ENCODE measurements around the gene SLC13A4. TPM values are rescaled to one million over a fixed set of nuclear protein-coding genes. Genes with fewer than 3 reads are reported as not detected.

SLC13A4 gene
- total and polyA plus RNA-seq, 4 donors: 0.01 to 0.17 (median 0.10) TPM

DNA sequence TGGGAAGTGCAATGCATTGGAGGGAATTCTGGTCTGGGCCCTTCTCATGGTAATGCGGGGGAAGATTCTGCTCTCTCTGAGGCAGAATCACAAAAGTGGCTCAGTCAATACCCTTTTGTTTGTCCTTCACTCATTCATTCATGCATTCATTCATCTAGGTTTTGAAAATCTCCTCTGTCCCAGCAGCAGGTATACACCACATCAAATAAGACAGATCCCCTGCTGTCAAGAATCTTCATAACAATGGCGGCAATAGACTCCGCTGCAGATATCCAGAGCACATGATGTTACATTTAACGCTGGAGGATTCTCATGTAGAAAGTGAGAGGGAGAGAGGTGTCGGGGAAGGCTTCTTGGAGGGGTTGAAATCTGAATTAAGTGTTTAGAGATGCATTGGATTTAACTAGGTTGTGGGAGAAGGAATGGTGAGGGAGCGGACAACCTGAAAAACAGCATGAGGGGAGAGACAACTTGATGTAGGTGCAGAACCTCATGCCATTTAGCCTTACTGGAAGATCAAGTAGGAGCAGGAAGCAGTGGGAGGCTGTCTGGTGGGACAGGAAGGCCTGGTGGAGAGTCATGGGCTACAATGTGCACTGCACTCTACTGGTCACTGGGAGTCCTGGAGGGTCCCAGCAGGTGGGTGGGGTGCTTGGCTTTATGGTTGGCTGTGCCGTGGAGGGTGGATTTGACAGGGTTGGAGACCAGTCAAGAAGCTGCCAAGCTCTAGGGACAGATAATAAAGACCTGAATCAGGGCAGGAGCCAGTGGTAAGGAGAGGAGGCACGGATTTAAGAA lies 25.8 kb upstream of the SLC13A4 start (continued):
- TF ChIP-seq YY1 (IDR thresholded peaks at IDR 0.05) (no peak), FOXA1 (IDR thresholded peaks at IDR 0.05) (no peak)

DNA sequence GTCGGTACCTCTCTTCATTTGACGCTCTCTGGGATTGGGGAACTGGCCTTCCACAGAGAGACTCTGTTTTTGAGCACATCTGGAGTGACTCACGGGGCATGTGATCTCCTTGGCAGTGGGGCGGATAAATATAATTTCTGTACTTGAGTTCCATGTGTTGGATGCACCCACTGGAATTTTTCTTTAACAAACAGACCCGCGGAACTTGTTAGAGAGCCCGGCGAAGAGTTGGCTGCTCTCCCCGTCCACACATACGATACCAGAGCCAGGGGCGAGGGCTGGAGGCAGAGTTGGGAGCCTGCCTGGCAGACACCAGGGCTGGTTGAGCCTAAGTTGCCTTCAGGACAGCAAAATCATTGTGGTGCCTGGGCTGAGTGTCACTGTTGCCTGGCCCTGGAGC lies 20.8 kb upstream of the SLC13A4 start, which contains the start of gene FAM180A:
FAM180A (minus strand) TSS at position 44 of the 400 bp plus-strand sequence. CDS start 233 bp downstream, outside the sequence.
- no peak for DNase-seq (ENCODE audit: low spot score)
- H3K4me3 ChIP-seq (ENCODE audit: low read depth in 1 of 3, low read length in 3 of 3): peak within 1 kb of the TSS in 1 of 3 donors; percentile 36
- H3K9ac ChIP-seq (ENCODE audit: low read depth in 1 of 2, low read length in 2 of 2): no peak within 1 kb of the TSS
- 82% methylated on average over 11 of the region's 11 CpGs for WGBS
- no peak for TF ChIP-seq TAF1 (conservative IDR thresholded peaks at IDR 0.05)
- TF ChIP-seq, protein P1, sequence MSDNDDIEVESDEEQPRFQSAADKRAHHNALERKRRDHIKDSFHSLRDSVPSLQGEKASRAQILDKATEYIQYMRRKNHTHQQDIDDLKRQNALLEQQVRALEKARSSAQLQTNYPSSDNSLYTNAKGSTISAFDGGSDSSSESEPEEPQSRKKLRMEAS (IDR thresholded peaks at IDR 0.05): no peak
- no peak for TF ChIP-seq FOXA1 (IDR thresholded peaks at IDR 0.05)
- no peak for TF ChIP-seq HNF4A (conservative IDR thresholded peaks at IDR 0.05)
- TF ChIP-seq EGR1 (IDR thresholded peaks at IDR 0.05; ENCODE audit: low read depth in 2 of 2): no peak
- TF ChIP-seq FOXA2 (IDR thresholded peaks at IDR 0.05): no peak
- TF ChIP-seq, protein P2, sequence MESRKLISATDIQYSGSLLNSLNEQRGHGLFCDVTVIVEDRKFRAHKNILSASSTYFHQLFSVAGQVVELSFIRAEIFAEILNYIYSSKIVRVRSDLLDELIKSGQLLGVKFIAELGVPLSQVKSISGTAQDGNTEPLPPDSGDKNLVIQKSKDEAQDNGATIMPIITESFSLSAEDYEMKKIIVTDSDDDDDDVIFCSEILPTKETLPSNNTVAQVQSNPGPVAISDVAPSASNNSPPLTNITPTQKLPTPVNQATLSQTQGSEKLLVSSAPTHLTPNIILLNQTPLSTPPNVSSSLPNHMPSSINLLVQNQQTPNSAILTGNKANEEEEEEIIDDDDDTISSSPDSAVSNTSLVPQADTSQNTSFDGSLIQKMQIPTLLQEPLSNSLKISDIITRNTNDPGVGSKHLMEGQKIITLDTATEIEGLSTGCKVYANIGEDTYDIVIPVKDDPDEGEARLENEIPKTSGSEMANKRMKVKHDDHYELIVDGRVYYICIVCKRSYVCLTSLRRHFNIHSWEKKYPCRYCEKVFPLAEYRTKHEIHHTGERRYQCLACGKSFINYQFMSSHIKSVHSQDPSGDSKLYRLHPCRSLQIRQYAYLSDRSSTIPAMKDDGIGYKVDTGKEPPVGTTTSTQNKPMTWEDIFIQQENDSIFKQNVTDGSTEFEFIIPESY (IDR thresholded peaks at IDR 0.05): no peak
- no peak for TF ChIP-seq RAD21 (IDR thresholded peaks at IDR 0.05)
- no peak for TF ChIP-seq SP1 (IDR thresholded peaks at IDR 0.05)
- TF ChIP-seq HNF4G (IDR thresholded peaks at IDR 0.05): no peak
- TF ChIP-seq, protein P3, sequence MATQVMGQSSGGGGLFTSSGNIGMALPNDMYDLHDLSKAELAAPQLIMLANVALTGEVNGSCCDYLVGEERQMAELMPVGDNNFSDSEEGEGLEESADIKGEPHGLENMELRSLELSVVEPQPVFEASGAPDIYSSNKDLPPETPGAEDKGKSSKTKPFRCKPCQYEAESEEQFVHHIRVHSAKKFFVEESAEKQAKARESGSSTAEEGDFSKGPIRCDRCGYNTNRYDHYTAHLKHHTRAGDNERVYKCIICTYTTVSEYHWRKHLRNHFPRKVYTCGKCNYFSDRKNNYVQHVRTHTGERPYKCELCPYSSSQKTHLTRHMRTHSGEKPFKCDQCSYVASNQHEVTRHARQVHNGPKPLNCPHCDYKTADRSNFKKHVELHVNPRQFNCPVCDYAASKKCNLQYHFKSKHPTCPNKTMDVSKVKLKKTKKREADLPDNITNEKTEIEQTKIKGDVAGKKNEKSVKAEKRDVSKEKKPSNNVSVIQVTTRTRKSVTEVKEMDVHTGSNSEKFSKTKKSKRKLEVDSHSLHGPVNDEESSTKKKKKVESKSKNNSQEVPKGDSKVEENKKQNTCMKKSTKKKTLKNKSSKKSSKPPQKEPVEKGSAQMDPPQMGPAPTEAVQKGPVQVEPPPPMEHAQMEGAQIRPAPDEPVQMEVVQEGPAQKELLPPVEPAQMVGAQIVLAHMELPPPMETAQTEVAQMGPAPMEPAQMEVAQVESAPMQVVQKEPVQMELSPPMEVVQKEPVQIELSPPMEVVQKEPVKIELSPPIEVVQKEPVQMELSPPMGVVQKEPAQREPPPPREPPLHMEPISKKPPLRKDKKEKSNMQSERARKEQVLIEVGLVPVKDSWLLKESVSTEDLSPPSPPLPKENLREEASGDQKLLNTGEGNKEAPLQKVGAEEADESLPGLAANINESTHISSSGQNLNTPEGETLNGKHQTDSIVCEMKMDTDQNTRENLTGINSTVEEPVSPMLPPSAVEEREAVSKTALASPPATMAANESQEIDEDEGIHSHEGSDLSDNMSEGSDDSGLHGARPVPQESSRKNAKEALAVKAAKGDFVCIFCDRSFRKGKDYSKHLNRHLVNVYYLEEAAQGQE (IDR thresholded peaks at IDR 0.05): no peak
- TF ChIP-seq JUND (IDR thresholded peaks at IDR 0.05): no peak
- TF ChIP-seq, protein P4, sequence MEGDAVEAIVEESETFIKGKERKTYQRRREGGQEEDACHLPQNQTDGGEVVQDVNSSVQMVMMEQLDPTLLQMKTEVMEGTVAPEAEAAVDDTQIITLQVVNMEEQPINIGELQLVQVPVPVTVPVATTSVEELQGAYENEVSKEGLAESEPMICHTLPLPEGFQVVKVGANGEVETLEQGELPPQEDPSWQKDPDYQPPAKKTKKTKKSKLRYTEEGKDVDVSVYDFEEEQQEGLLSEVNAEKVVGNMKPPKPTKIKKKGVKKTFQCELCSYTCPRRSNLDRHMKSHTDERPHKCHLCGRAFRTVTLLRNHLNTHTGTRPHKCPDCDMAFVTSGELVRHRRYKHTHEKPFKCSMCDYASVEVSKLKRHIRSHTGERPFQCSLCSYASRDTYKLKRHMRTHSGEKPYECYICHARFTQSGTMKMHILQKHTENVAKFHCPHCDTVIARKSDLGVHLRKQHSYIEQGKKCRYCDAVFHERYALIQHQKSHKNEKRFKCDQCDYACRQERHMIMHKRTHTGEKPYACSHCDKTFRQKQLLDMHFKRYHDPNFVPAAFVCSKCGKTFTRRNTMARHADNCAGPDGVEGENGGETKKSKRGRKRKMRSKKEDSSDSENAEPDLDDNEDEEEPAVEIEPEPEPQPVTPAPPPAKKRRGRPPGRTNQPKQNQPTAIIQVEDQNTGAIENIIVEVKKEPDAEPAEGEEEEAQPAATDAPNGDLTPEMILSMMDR (IDR thresholded peaks at IDR 0.05; ENCODE audit: low read depth, low read length, missing input control): no peak
- no peaks in the 10 kb centered on the region for H3K9me3 ChIP-seq (ENCODE audit: control insufficient read depth in 4 of 4, low read length in 3 of 4)
- no peaks in the 10 kb centered on the region for H3K27me3 ChIP-seq (ENCODE audit: control insufficient read depth in 4 of 4, insufficient read depth in 4 of 4, low read length in 3 of 4)
- peak within 1 kb of the TSS; percentile 47 to 61 for H3K27ac ChIP-seq (ENCODE audit: low read depth in 1 of 2, low read length in 2 of 2)
- no peaks in the 10 kb centered on the region for H3K4me1 ChIP-seq (ENCODE audit: control insufficient read depth in 4 of 4, insufficient read depth in 4 of 4, low read length in 3 of 4)
- H3K36me3 ChIP-seq (ENCODE audit: control insufficient read depth in 4 of 4, insufficient read depth in 3 of 4, low read depth in 1 of 4, low read length in 3 of 4): no peaks in the 10 kb centered on the region

Data from liver (tissue), 9 donors.